PC-3 (cell line): ENCODE measurements around the gene TFF3.

Experiments
- CTCF ChIP-seq: fragments of 300-600 bp; sonication (generic); conservative IDR thresholded peaks from 2 replicates; pipeline ENCODE4 v1.5.1; 2017; ENCODE audit warnings: antibody characterized with exemption, low read depth, mild to moderate bottlenecking, low read length
- EZH2 ChIP-seq: fragments of 300-600 bp; sonication (generic); IDR thresholded peaks from one replicate; pipeline ENCODE4 v1.6.1; 2017; ENCODE audit warnings: antibody characterized with exemption, mild to moderate bottlenecking, low read length; ENCODE audit not compliant: unreplicated experiment

- TF ChIP-seq CTCF (no peak), EZH2 (no peak)
Observed at GRCh38 chr21:42352441-42353095, 37.4 kb upstream of the TFF3 start.
